GM12878 (cell line): ENCODE results near the gene TLR1. TPM values are rescaled to one million over a fixed set of nuclear protein-coding genes. Genes with fewer than 3 reads are reported as not detected.
"Not testable (repeated sequence)": the region's sequence is repeated elsewhere in the genome, so short reads cannot be mapped to it uniquely, and the experiment has no call there.

Experiments
- ATAC-seq: fragments of 200-7000 bp; cut with Tn5 transposase; 3 replicates; pipeline ENCODE4 v1.9.1; 2020; ENCODE audit warnings: mild to moderate bottlenecking, moderate library complexity
- BruUV-seq: library from RNA; stranded (reverse); fragments of 400-500 nt; replicated peaks from 2 replicates; lab custom pipeline; 2021; lab: Mats Ljungman, UMichigan
- CTCF ChIA-PET: fragments of 300-600 bp; sonication (Branson Sonifier 250); formaldehyde crosslinking; extraction: SDS; loops from one replicate; lab custom pipeline; 2021; ENCODE audit warnings: inconsistent platforms; lab: Yijun Ruan, JAX
- POLR2A ChIA-PET: fragments of 350-600 bp; formaldehyde crosslinking; extraction: SDS; loops from one replicate; lab custom pipeline; 2021; ENCODE audit warnings: inconsistent platforms; lab: Charles Lee
- RAD21 ChIA-PET: fragments of 300-600 bp; sonication (Branson Sonifier 250); formaldehyde crosslinking; loops from one replicate; lab custom pipeline; 2023; ENCODE audit warnings: antibody characterized with exemption; ENCODE audit not compliant: unreplicated experiment; lab: Charles Lee
- SMC1A ChIA-PET: fragments of 300-600 bp; sonication (Branson Sonifier 250); formaldehyde crosslinking; loops from one replicate; lab custom pipeline; 2023; ENCODE audit not compliant: unreplicated experiment, uncharacterized antibody; lab: Charles Lee
- DNase-seq: peaks from one replicate; pipeline ENCODE4 v3.0.0-alpha.2; 2011; ENCODE audit warnings: low read depth, low spot score
- FAIRE-seq: peaks from 3 replicates; lab custom pipeline; 2011; peaks lifted over from hg19 to GRCh38; lab: Jason Lieb, UNC
- H2AFZ ChIP-seq: 2 replicates; pipeline ENCODE4 v1.6.0; 2011; ENCODE audit warnings: low read depth, low read length, control low read depth; ENCODE audit not compliant: control insufficient read depth
- H3K27ac ChIP-seq: 2 replicates; pipeline ENCODE4 v1.5.1; 2011; ENCODE audit warnings: control low read depth; ENCODE audit not compliant: control insufficient read depth, insufficient read depth
- H3K27me3 ChIP-seq, 2 experiments: replicated peaks in 1 of 2; 2 replicates each; pipeline versions ENCODE4 v1.6.0 to v1.6.1; 2011; ENCODE audit warnings: low read length in 1 of 2; ENCODE audit not compliant: control insufficient read depth in 2 of 2, insufficient read depth in 2 of 2
- H3K36me3 ChIP-seq, 2 experiments: 2 replicates each; pipeline ENCODE4 v1.5.1; 2011; ENCODE audit warnings: low read length in 1 of 2; ENCODE audit not compliant: control insufficient read depth in 2 of 2, insufficient read depth in 2 of 2
- H3K4me1 ChIP-seq: 2 replicates; pipeline ENCODE4 v1.6.1; 2011; ENCODE audit warnings: mild to moderate bottlenecking, low read length, moderate library complexity, mixed read lengths; ENCODE audit not compliant: control insufficient read depth, insufficient read depth
- H3K4me2 ChIP-seq: 2 replicates; pipeline ENCODE4 v1.6.0; 2011; ENCODE audit warnings: control low read depth; ENCODE audit not compliant: control insufficient read depth, insufficient read depth
- H3K4me3 ChIP-seq: fragments of 200-600 bp; sonication (generic); 2 replicates; pipeline ENCODE4 v1.5.1; 2016
- H3K79me2 ChIP-seq: 2 replicates; pipeline ENCODE4 v1.6.0; 2011; ENCODE audit warnings: low read length; ENCODE audit not compliant: control insufficient read depth, insufficient read depth
- H3K9ac ChIP-seq: 2 replicates; pipeline ENCODE4 v1.8.0; 2011; ENCODE audit warnings: low read length, control low read depth, mixed read lengths; ENCODE audit not compliant: control insufficient read depth, insufficient read depth
- H3K9me3 ChIP-seq: replicated peaks from 3 replicates; pipeline ENCODE4 v1.5.1; 2011; ENCODE audit warnings: mild to moderate bottlenecking, low read length; ENCODE audit not compliant: control insufficient read depth, insufficient read depth
- H4K20me1 ChIP-seq: 2 replicates; pipeline ENCODE4 v1.6.0; 2011; ENCODE audit not compliant: control insufficient read depth, insufficient read depth
- ATF2 ChIP-seq: IDR thresholded peaks from 2 replicates; pipeline ENCODE4 v1.6.1; 2012; ENCODE audit warnings: low read length, inconsistent platforms
- BCL3 ChIP-seq: IDR thresholded peaks from 2 replicates; pipeline ENCODE4 v1.6.1; 2011; ENCODE audit warnings: borderline replicate concordance, low read depth, mild to moderate bottlenecking, moderate library complexity, low read length; ENCODE audit not compliant: insufficient read depth, poor library complexity, severe bottlenecking
- CREM ChIP-seq: IDR thresholded peaks from 2 replicates; pipeline ENCODE4 v1.6.1; 2014; ENCODE audit warnings: antibody characterized with exemption, low read depth
- EED ChIP-seq: sonication (generic); IDR thresholded peaks from 2 replicates; pipeline ENCODE4 v1.6.1; 2016; ENCODE audit warnings: antibody characterized with exemption, low read depth
- KAT2A ChIP-seq: conservative IDR thresholded peaks from 2 replicates; pipeline ENCODE4 v1.6.1; 2011; ENCODE audit warnings: low read depth, low read length; ENCODE audit not compliant: control insufficient read depth
- MTA3 ChIP-seq: IDR thresholded peaks from 2 replicates; pipeline ENCODE4 v1.6.1; 2012; ENCODE audit warnings: low read length, inconsistent platforms, borderline replicate concordance
- PKNOX1 ChIP-seq: fragments of 450-650 bp; IDR thresholded peaks from 2 replicates; pipeline ENCODE4 v1.6.1; 2016; ENCODE audit warnings: mild to moderate bottlenecking
- POLR2A ChIP-seq: IDR thresholded peaks from 2 replicates; pipeline ENCODE4 v1.6.1; 2011; ENCODE audit warnings: low read depth, mild to moderate bottlenecking, low read length
- POLR2AphosphoS5 ChIP-seq: IDR thresholded peaks from 2 replicates; pipeline ENCODE4 v1.6.1; 2011; ENCODE audit warnings: mild to moderate bottlenecking, low read length, inconsistent platforms
- RAD21 ChIP-seq: IDR thresholded peaks from 2 replicates; pipeline ENCODE4 v1.6.1; 2011; ENCODE audit warnings: mild to moderate bottlenecking, low read depth, low read length, moderate library complexity; ENCODE audit not compliant: insufficient read depth
- RUNX3 ChIP-seq: IDR thresholded peaks from 2 replicates; pipeline ENCODE4 v1.6.1; 2012; ENCODE audit warnings: low read length, inconsistent platforms
- WGBS: methylation state at CpG from one replicate; pipeline ENCODE4 v1.1.6; 2016; ENCODE audit warnings: low lambda C conversion rate; ENCODE audit not compliant: insufficient replicate concordance, insufficient coverage; ENCODE audit errors: missing lambda C conversion rate; 5-methylcytosine and 5-hydroxymethylcytosine counted together
- in situ Hi-C: fragments of 300-500 bp; cut with MboI; formaldehyde crosslinking; loops from 9 replicates; pipeline ENCODE4 v1.14.3; 2018; ENCODE audit warnings: mixed read lengths
- intact Hi-C: fragments of 100-400 bp; cut with micrococcal nuclease; formaldehyde crosslinking; loops from one replicate; pipeline ENCODE4 v1.14.2; 2022; ENCODE audit not compliant: unreplicated experiment
- polyA plus RNA-seq, 11 experiments: library from polyadenylated mRNA; depleted of rRNA in 4 of 11; unstranded in 6 of 11; stranded (reverse) in 5 of 11; fragments of >200 nt; fragmentation: Nextera tagmentation in 4 of 11; fragmentation: Illumina TruSeq in 1 of 11; extraction: Ambion mirVana in 4 of 11; extraction: Trizol in 1 of 11; gene quantifications; 1 replicate in 1 of 11; 2 replicates in 10 of 11; pipeline versions ENCODE4 v1.2.1 to v1.2.3, GENCODE V29; 2011 to 2016; ENCODE audit warnings: inconsistent platforms in 2 of 11, missing spikeins in 2 of 11, low read depth in 1 of 11
- total RNA-seq, 4 experiments: library from RNA; depleted of rRNA in 3 of 4; stranded (reverse); fragments of >200 nt in 3 of 4; fragmentation: Illumina TruSeq in 1 of 4; extraction: Trizol in 1 of 4; gene quantifications; 2 replicates each; pipeline versions ENCODE4 v1.2.1 to v1.2.3, GENCODE V29; 2013 to 2021

Gene TLR1
- total and polyA plus RNA-seq, 10 of the 15 experiments (the other 5 are each of a cell fraction or from before 2014, with no cell fraction given) = 9.3 to 57.1 (median 20.4) TPM

GRCh38 chr4:38770281-38770680 lies 34.3 kb downstream of the TLR1 start:
- peaks cover 58% of the 10 kb centered on the region for H3K9me3 ChIP-seq
- CTCF ChIA-PET = interaction anchor here (1.0 to 4.5 kb wide), 8 partner anchors 10 to 91 kb away, joined by 3 to 18 read pairs (median 6); partner anchors contain the start of gene TLR10
- H3K4me1 ChIP-seq, DNase-seq, intact Hi-C loops, H3K4me3 ChIP-seq, H4K20me1 ChIP-seq, BruUV-seq, H2AFZ ChIP-seq, FAIRE-seq, H3K27me3 ChIP-seq, H3K4me2 ChIP-seq, H3K9ac ChIP-seq, ATAC-seq: not testable (repeated sequence)
- RAD21 ChIA-PET = interaction anchor here (0.8 to 4.2 kb wide), 7 partner anchors 10 to 52 kb away, joined by 3 to 41 read pairs (median 3); partner anchors contain the start of gene TLR10
- H3K27ac ChIP-seq = peak overlapping the region; percentile 56; the same call in 1 of the 2 replicates
- H3K79me2 ChIP-seq = peaks cover 23% of the 10 kb centered on the region
- in situ Hi-C loops = loop anchor here (25.0 kb wide), 1 partner anchor 267 kb away; the partner anchor contains the start of gene TMEM156
- H3K36me3 ChIP-seq = peaks cover 0 to 18% of the 10 kb centered on the region in 2 experiments; a peak in 3 of 4 replicates
- TF ChIP-seq MTA3 = 0 out of 2 replicates have a peak, but pooled peaks have one; percentile 16
- POLR2A ChIA-PET = interaction anchor here (1.8 to 3.9 kb wide), 4 partner anchors 11 to 35 kb away, joined by 6 to 30 read pairs (median 8); partner anchors contain the start of genes TLR1 and TLR10
- SMC1A ChIA-PET = interaction anchor here (0.8 to 5.8 kb wide), 9 partner anchors 10 to 90 kb away, joined by 3 to 50 read pairs (median 9); partner anchors contain the start of genes TLR1 and TLR10
- 97% methylated on average over 2 of the region's 2 CpGs for WGBS

GRCh38 chr4:38769857-38770256 lies 34.7 kb downstream of the TLR1 start:
- peaks cover 8% of the 10 kb centered on the region; the same call in 1 of the 2 replicates for H3K4me1 ChIP-seq
- RAD21 ChIA-PET = interaction anchor here (0.8 to 4.2 kb wide), 7 partner anchors 9 to 91 kb away, joined by 3 to 41 read pairs (median 3); partner anchors contain the start of gene TLR10
- BruUV-seq = no TSS peak
- H3K9me3 ChIP-seq = peaks cover 54% of the 10 kb centered on the region
- no peaks in the 10 kb centered on the region for H3K27me3 ChIP-seq
- CTCF ChIA-PET = interaction anchor here (0.9 to 4.5 kb wide), 7 partner anchors 10 to 91 kb away, joined by 3 to 18 read pairs (median 5); partner anchors contain the start of gene TLR10
- H2AFZ ChIP-seq = peak overlapping the region; percentile 13; the same call in 1 of the 2 replicates
- POLR2A ChIA-PET = interaction anchor here (1.4 to 3.9 kb wide), 3 partner anchors 12 to 35 kb away, joined by 5 to 30 read pairs (median 10); partner anchors contain the start of genes TLR1 and TLR10
- in situ Hi-C loops (loop anchor here (25.0 kb wide), 1 partner anchor 267 kb away; the partner anchor contains the start of gene TMEM156), intact Hi-C loops (no loop called here)
- DNase-seq (no peak), FAIRE-seq (no peak), ATAC-seq (peak; percentile 83)
- SMC1A ChIA-PET = interaction anchor here (0.8 to 5.8 kb wide), 9 partner anchors 9 to 90 kb away, joined by 3 to 50 read pairs (median 5); partner anchors contain the start of genes TLR1 and TLR10
- peak overlapping the region; percentile 56 for H3K27ac ChIP-seq
- H3K79me2 ChIP-seq = peaks cover 20% of the 10 kb centered on the region
- 43% methylated on average over 2 of the region's 2 CpGs for WGBS
- peaks cover 0 to 13% of the 10 kb centered on the region in 2 experiments; a peak in 1 of 4 replicates for H3K36me3 ChIP-seq
- 0 out of 2 replicates have a peak overlapping the region, but pooled peaks have one; percentile 12 for H3K9ac ChIP-seq
- H4K20me1 ChIP-seq = no peaks in the 10 kb centered on the region
- no peak overlapping the region for H3K4me3 ChIP-seq
- H3K4me2 ChIP-seq = peak overlapping the region; percentile 61
- TF ChIP-seq KAT2A (no peak), RUNX3 (peak; percentile 86), EED (peak; percentile 86), RAD21 (0 out of 2 replicates have a peak, but pooled peaks have one; percentile 26), POLR2AphosphoS5 (0 out of 2 replicates have a peak, but pooled peaks have one; percentile 40), PKNOX1 (peak; percentile 34; the same call in 1 of the 2 replicates), ATF2 (no peak), POLR2A (peak; percentile 37; the same call in 1 of the 2 replicates), BCL3 (peak; percentile 31), CREM (no peak), MTA3 (peak; percentile 4; the same call in 1 of the 2 replicates)
